ENCODE measurements around the gene SLC15A2. TPM values are rescaled to one million over a fixed set of nuclear protein-coding genes. Genes with fewer than 3 reads are reported as not detected.
"Not testable (repeated sequence)": the region's sequence is repeated elsewhere in the genome, so short reads cannot be mapped to it uniquely, and the experiment has no call there.

SLC15A2 gene
- not detected for total RNA-seq

GRCh38 chr3:121894301-121894990 lies at the start of gene SLC15A2:
SLC15A2 (plus strand) TSS chr3:121894401; CDS start chr3:121894477, 76 bp downstream.
- DNase-seq: no peak

GRCh38 chr3:121844892-121845291 lies 49.3 kb upstream of the SLC15A2 start:
- no peak for DNase-seq

- no peak for DNase-seq
Measured at GRCh38 chr3:121852256-121852655, 41.9 kb upstream of the SLC15A2 start.

- DNase-seq: no peak
Measured at GRCh38 chr3:121855555-121855954, 38.6 kb upstream of the SLC15A2 start.

- not testable (repeated sequence) for DNase-seq
Measured at GRCh38 chr3:121857778-121858177, 36.4 kb upstream of the SLC15A2 start.

GRCh38 chr3:121863247-121863646 lies 31.0 kb upstream of the SLC15A2 start:
- DNase-seq: not testable (repeated sequence)

GRCh38 chr3:121863801-121864200 lies 30.4 kb upstream of the SLC15A2 start:
- no peak for DNase-seq

GRCh38 chr3:121869736-121870135 lies 24.5 kb upstream of the SLC15A2 start:
- DNase-seq: no peak

GRCh38 chr3:121870717-121871116 lies 23.5 kb upstream of the SLC15A2 start:
- no peak for DNase-seq

- no peak for DNase-seq
Measured at GRCh38 chr3:121871430-121871829, 22.8 kb upstream of the SLC15A2 start.

GRCh38 chr3:121878411-121878810 lies 15.8 kb upstream of the SLC15A2 start:
- DNase-seq: no peak

- no peak for DNase-seq
Measured at GRCh38 chr3:121883507-121883906, 10.7 kb upstream of the SLC15A2 start.

GRCh38 chr3:121885386-121885785 lies 8.8 kb upstream of the SLC15A2 start:
- no peak for DNase-seq

GRCh38 chr3:121895121-121895520 lies 920 bp downstream of the SLC15A2 start:
- no peak for DNase-seq

GRCh38 chr3:121895736-121896135 lies 1.5 kb downstream of the SLC15A2 start:
- no peak for DNase-seq

- DNase-seq: no peak
Measured at GRCh38 chr3:121896823-121897222, 2.6 kb downstream of the SLC15A2 start.

GRCh38 chr3:121897296-121897695 lies 3.1 kb downstream of the SLC15A2 start:
- DNase-seq: no peak

GRCh38 chr3:121913305-121913990 lies 19.2 kb downstream of the SLC15A2 start:
- DNase-seq: no peak

GRCh38 chr3:121914081-121914998 lies 20.1 kb downstream of the SLC15A2 start:
- no peak for DNase-seq

GRCh38 chr3:121916189-121916588 lies 22.0 kb downstream of the SLC15A2 start:
- no peak for DNase-seq

GRCh38 chr3:121918779-121919483 lies 24.7 kb downstream of the SLC15A2 start:
- DNase-seq: no peak

GRCh38 chr3:121924734-121925133 lies 30.5 kb downstream of the SLC15A2 start:
- no peak for DNase-seq

- DNase-seq: no peak
Measured at GRCh38 chr3:121926380-121926779, 32.2 kb downstream of the SLC15A2 start.
